PFSK-1 (cell line): ENCODE measurements around the gene LYRM1.

Source experiments
- FOXP2 ChIP-seq: optimal IDR thresholded peaks from 2 replicates; pipeline ENCODE3; 2011; ENCODE audit warnings: borderline replicate concordance, control low read depth, inconsistent platforms; ENCODE audit not compliant: insufficient read depth; ENCODE audit errors: extremely low read length, extremely low read depth
- POLR2AphosphoS5 ChIP-seq: IDR thresholded peaks from 2 replicates; pipeline ENCODE4 v1.6.1; 2012; ENCODE audit warnings: low read depth, mild to moderate bottlenecking, control low read depth, low read length, moderate library complexity
- REST ChIP-seq, 2 experiments: IDR thresholded peaks; 2 replicates each; pipeline versions ENCODE4 v1.6.1 to v1.8.0; 2011 to 2012; ENCODE audit warnings: low read depth in 2 of 2, low read length in 2 of 2, control low read depth in 1 of 2, inconsistent platforms in 1 of 2, mild to moderate bottlenecking in 1 of 2, moderate library complexity in 1 of 2; ENCODE audit not compliant: insufficient read depth in 1 of 2
- SIN3A ChIP-seq: IDR thresholded peaks from 2 replicates; pipeline ENCODE4 v1.6.1; 2012; ENCODE audit warnings: mild to moderate bottlenecking, low read length, moderate library complexity, borderline replicate concordance; ENCODE audit not compliant: insufficient read depth
- TAF1 ChIP-seq: IDR thresholded peaks from 2 replicates; pipeline ENCODE4 v1.6.1; 2012; ENCODE audit warnings: low read length, control low read depth, borderline replicate concordance; ENCODE audit not compliant: insufficient read depth

LYRM1 gene

DNA sequence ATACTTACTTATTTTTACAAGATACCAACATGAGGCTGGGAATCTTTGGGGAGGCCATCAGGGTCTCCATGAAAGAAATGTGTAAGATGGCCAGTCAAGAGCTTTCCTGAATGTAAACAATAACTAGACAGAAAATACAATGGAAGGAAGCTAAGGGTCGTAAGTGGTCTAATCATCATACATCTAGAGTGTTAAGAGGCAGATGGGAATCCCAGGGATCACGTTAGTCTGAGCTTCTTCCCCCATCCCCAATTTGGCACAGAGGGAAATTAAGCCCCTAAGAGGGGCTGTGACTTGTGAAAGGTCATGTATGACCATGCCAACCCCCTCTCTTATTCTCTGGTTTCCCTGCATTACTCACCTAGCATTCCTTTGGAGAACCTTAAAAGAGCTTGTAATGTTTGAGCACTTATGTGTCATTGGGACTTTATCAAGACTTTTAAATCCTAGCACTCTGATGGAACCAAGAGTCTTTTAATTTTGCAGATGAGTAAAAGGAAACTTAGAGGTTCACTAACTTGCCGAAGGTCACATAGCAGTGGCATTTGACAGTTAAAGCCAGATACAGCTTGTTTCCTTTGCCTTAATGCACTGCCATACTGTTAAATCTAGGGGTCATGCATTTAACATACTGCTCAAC lies 46.5 kb upstream of the LYRM1 start:
- TF ChIP-seq REST (IDR thresholded peaks at IDR 0.05; ENCODE audit: insufficient read depth in 1 of 2, low read depth in 2 of 2, low read length in 2 of 2) = no peak
- no peak for TF ChIP-seq FOXP2
- TF ChIP-seq SIN3A = no peak
- TF ChIP-seq POLR2AphosphoS5 = no peak
- no peak for TF ChIP-seq TAF1

DNA sequence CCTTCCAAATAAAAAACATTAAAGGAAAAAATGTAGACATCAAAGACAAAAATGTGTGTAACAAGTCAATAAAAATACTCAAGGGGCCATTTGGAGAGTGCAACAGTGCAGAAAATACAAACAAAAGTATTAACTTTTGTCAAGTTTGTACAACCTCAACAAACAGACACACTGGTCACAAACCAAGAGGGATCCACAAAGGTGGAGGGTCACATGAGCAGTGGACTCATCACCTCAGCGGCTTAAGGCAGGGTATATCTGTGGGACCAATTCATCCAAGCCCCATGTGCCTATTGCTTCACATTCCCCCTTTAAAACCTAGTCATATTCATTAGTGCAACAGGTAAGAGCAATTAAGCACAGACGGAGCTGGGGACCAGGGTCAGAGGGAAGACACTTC lies 45.6 kb upstream of the LYRM1 start:
- no peak for TF ChIP-seq POLR2AphosphoS5
- no peak for TF ChIP-seq SIN3A
- no peak for TF ChIP-seq FOXP2
- TF ChIP-seq TAF1 = no peak

DNA sequence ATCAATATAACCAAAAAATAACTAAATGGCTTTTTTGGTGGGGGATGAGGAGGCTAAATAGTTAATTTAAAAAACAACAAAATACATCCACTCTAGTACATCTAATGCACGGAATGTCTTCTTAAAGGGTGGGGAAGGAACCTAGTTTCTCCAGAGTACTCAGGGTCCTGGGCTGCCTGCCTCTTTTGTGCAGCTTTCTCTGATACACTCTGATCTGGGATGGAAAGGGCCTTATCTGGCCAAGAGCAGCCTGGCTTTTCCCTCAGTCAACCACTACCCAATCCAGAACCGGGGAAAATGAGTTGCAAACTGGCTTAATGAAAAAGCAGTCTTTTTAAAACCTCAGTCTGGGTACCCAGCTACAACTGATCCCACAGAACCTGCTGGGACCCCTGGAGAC lies 43.3 kb upstream of the LYRM1 start:
- TF ChIP-seq REST (IDR thresholded peaks at IDR 0.05; ENCODE audit: insufficient read depth in 1 of 2, low read depth in 2 of 2, low read length in 2 of 2) (no peak), TAF1 (no peak), SIN3A (no peak), FOXP2 (no peak), POLR2AphosphoS5 (no peak)

GRCh38 chr16:20859229-20859628 lies 41.3 kb upstream of the LYRM1 start:
- TF ChIP-seq FOXP2 (no peak), REST (IDR thresholded peaks at IDR 0.05; ENCODE audit: insufficient read depth in 1 of 2, low read depth in 2 of 2, low read length in 2 of 2) (no peak), SIN3A (no peak), TAF1 (no peak), POLR2AphosphoS5 (no peak)

DNA sequence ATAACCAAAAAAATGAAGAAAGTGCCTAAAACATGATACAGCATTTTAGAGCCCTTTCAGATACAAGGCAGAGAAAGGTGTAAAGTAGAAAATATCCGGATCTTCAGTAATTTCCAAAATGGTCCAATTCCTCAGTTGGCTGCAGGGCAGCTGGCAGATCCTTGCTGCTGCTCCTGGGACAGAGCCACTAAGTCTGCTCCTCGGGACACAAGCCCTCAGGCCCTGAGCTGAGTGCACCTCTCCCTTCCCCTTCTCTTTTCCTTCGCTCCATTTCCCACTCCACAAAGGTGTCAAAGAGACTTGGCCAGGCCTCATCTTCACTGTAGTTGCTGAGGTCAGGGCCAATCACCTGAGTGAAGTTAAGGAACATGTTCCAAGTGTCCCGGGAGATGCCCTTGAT lies 40.9 kb upstream of the LYRM1 start:
- TF ChIP-seq REST (IDR thresholded peaks at IDR 0.05; ENCODE audit: insufficient read depth in 1 of 2, low read depth in 2 of 2, low read length in 2 of 2) = no peak

DNA sequence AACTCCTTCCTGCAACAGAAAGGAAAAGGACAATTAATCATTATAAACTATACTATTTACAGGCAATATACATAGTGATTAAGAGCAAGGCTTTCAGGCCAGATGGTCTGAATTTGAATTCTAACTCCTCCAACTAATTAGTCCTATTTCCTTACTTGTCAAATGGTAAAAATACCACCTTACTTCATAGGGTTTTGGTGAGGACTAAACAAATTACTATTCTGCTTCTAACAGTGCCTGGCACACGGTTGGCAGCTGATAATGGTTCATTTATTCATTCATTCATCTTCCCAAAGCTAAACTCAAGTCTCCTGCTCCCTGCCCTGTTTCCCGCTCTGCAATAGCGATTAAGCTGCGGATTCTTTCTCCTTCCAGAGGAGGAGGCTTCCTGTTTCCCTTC lies 40.2 kb upstream of the LYRM1 start:
- no peak for TF ChIP-seq SIN3A
- TF ChIP-seq TAF1 = no peak
- no peak for TF ChIP-seq POLR2AphosphoS5
- no peak for TF ChIP-seq FOXP2
- no peak for TF ChIP-seq REST (IDR thresholded peaks at IDR 0.05; ENCODE audit: insufficient read depth in 1 of 2, low read depth in 2 of 2, low read length in 2 of 2)
